Prostate gland (tissue), 2 donors: ENCODE results near the gene USP20.

Experiments used
- CTCF ChIP-seq, 4 experiments: fragments of 200-600 bp in 2 of 4; fragments of 450-650 bp in 2 of 4; sonication (generic) in 2 of 4; IDR thresholded peaks; 1 replicate in 3 of 4; 2 replicates in 1 of 4; pipeline ENCODE4 v1.5.1; 2016 to 2019; ENCODE audit warnings: antibody characterized with exemption in 4 of 4, mild to moderate bottlenecking in 2 of 4, moderate library complexity in 2 of 4
- POLR2AphosphoS5 ChIP-seq: sonication (generic); formaldehyde crosslinking; IDR thresholded peaks from one replicate; pipeline ENCODE4 v1.6.1; 2017; ENCODE audit warnings: antibody characterized with exemption

DNA sequence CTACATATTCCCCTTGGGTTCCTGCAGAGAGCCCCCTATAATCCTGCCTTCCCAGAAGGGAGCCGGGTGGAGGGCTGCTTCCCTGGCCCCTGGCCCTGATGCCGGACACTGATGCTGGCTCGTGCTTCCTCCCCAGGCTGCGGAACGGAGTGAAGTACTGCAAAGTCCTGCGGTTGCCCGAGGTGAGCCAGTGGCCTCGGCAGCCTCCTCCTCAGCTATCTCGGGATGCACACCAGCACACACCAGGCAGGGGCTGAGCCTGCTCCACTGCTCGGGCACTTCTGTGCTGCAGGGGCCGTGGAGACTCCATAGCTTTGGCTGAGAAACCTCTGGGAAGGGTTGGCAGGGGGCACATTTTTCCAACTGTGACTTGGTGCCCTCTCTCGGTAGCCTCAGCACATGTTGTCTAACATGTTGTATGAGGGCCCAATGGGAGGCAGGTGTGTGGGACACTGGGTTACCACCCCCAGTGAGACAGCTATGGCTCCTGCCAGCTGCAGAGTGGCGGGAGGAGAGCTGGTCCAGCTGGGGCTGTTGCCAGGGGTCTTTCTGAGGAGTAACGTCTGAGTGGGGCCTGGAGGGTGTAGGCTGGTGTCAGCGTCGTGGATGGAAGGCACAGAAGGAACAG lies 38.4 kb downstream of the USP20 start:
- TF ChIP-seq CTCF (IDR thresholded peaks at IDR 0.05), result no peak
- TF ChIP-seq POLR2AphosphoS5, result no peak
